ENCODE measurements around the gene SP4.

DNA sequence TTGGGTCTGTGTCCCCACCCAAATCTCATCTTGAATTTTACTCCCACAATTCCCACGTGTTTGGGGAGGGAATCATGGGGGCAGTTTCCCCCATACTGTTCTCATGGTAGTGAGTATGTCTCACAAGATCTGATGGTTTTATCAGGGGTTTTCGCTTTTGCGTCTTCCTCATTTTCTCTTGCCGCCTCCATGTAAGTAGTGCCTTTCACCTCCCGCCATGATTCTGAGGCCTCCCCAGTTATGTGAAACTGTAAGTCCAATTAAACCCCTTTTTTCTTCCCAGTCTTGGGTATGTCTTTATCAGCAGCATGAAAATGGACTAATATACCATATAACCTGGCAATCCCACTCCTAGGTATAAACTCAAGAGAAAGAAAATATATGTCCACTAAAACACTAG is 25.9 kb upstream of the SP4 start:
- no peak for TF ChIP-seq POLR2A (IDR thresholded peaks at IDR 0.05)
- TF ChIP-seq POLR2AphosphoS5 (IDR thresholded peaks at IDR 0.05), result no peak
- TF ChIP-seq, protein P1, sequence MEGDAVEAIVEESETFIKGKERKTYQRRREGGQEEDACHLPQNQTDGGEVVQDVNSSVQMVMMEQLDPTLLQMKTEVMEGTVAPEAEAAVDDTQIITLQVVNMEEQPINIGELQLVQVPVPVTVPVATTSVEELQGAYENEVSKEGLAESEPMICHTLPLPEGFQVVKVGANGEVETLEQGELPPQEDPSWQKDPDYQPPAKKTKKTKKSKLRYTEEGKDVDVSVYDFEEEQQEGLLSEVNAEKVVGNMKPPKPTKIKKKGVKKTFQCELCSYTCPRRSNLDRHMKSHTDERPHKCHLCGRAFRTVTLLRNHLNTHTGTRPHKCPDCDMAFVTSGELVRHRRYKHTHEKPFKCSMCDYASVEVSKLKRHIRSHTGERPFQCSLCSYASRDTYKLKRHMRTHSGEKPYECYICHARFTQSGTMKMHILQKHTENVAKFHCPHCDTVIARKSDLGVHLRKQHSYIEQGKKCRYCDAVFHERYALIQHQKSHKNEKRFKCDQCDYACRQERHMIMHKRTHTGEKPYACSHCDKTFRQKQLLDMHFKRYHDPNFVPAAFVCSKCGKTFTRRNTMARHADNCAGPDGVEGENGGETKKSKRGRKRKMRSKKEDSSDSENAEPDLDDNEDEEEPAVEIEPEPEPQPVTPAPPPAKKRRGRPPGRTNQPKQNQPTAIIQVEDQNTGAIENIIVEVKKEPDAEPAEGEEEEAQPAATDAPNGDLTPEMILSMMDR (IDR thresholded peaks at IDR 0.05), result no peak

All from sigmoid colon (tissue), 4 donors.